SK-N-SH (cell line): Measurements from ENCODE around the gene MALAT1.

Experiments
- CTCF ChIP-seq: fragments of 200-600 bp; sonication (generic); IDR thresholded peaks from 2 replicates; pipeline ENCODE4 v1.6.1; 2017; ENCODE audit warnings: antibody characterized with exemption, mild to moderate bottlenecking, moderate library complexity
- EP300 ChIP-seq, 2 experiments: IDR thresholded peaks; 2 replicates each; pipeline versions ENCODE4 v1.4.0 to v1.6.1; 2012; ENCODE audit warnings: borderline replicate concordance in 1 of 2, low read depth in 1 of 2, low read length in 1 of 2
- GABPA ChIP-seq: IDR thresholded peaks from 2 replicates; pipeline ENCODE4 v1.4.0; 2012; ENCODE audit warnings: low read depth, mild to moderate bottlenecking
- MEF2A ChIP-seq: IDR thresholded peaks from 2 replicates; pipeline ENCODE4 v1.4.0; 2012; ENCODE audit warnings: low read depth, borderline replicate concordance
- RFX5 ChIP-seq: IDR thresholded peaks from 2 replicates; pipeline ENCODE4 v1.6.1; 2012; ENCODE audit warnings: mild to moderate bottlenecking, improper control_type of control experiment, low read length
- SIN3A ChIP-seq: IDR thresholded peaks from 2 replicates; pipeline ENCODE4 v1.6.1; 2012; ENCODE audit warnings: low read depth, mild to moderate bottlenecking, low read length, moderate library complexity, borderline replicate concordance
- TCF12 ChIP-seq: IDR thresholded peaks from 2 replicates; pipeline ENCODE4 v1.4.0; 2012
- TF ChIP-seq, protein P1 (sequence below): IDR thresholded peaks from 2 replicates; pipeline ENCODE4 v1.6.1; 2012; ENCODE audit warnings: mild to moderate bottlenecking, low read depth, low read length, moderate library complexity

DNA sequence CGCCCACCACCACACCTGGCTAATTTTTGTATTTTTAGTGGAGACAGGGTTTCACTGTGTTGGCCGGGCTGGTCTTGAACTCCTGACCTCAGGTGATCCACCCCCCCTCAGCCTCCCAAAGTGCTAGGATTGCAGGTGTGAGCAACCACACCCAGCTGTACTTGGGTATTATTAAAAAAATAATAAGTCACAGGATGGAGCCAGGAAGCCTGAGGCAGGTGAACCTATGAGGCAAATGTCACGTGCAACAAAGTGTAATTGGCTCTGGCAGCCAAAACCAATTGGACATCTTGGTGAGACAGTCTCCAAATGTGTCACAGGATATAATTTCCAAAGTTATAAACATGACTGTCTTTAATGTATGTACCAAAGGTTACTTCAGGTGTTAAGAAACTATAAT is 24.0 kb upstream of the MALAT1 start:
- no peak for TF ChIP-seq SIN3A
- TF ChIP-seq RFX5: no peak
- TF ChIP-seq, protein P1, sequence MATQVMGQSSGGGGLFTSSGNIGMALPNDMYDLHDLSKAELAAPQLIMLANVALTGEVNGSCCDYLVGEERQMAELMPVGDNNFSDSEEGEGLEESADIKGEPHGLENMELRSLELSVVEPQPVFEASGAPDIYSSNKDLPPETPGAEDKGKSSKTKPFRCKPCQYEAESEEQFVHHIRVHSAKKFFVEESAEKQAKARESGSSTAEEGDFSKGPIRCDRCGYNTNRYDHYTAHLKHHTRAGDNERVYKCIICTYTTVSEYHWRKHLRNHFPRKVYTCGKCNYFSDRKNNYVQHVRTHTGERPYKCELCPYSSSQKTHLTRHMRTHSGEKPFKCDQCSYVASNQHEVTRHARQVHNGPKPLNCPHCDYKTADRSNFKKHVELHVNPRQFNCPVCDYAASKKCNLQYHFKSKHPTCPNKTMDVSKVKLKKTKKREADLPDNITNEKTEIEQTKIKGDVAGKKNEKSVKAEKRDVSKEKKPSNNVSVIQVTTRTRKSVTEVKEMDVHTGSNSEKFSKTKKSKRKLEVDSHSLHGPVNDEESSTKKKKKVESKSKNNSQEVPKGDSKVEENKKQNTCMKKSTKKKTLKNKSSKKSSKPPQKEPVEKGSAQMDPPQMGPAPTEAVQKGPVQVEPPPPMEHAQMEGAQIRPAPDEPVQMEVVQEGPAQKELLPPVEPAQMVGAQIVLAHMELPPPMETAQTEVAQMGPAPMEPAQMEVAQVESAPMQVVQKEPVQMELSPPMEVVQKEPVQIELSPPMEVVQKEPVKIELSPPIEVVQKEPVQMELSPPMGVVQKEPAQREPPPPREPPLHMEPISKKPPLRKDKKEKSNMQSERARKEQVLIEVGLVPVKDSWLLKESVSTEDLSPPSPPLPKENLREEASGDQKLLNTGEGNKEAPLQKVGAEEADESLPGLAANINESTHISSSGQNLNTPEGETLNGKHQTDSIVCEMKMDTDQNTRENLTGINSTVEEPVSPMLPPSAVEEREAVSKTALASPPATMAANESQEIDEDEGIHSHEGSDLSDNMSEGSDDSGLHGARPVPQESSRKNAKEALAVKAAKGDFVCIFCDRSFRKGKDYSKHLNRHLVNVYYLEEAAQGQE: no peak
- TF ChIP-seq CTCF: no peak
- TF ChIP-seq MEF2A: no peak
- TF ChIP-seq GABPA: no peak
- no peak for TF ChIP-seq TCF12
- TF ChIP-seq EP300 (IDR thresholded peaks at IDR 0.05; ENCODE audit: borderline replicate concordance in 1 of 2, low read depth in 1 of 2, low read length in 1 of 2): no peak
